Mucosa of rectum (tissue), 2 donors: Measurements from ENCODE around the gene FXYD5.

ENCODE experiments used
- H3K27ac ChIP-seq, 2 donors: one replicate each; pipeline ENCODE4 v1.7.0; 2013; ENCODE audit warnings: inconsistent platforms in 2 of 2, low read depth in 2 of 2, low read length in 2 of 2
- H3K27me3 ChIP-seq, 2 donors: one replicate each; pipeline ENCODE4 v1.7.0; 2013; ENCODE audit warnings: low read length in 2 of 2; ENCODE audit not compliant: control insufficient read depth in 2 of 2, insufficient read depth in 2 of 2
- H3K36me3 ChIP-seq, 2 donors: one replicate each; pipeline ENCODE4 v1.7.0; 2013; ENCODE audit warnings: low read length in 2 of 2; ENCODE audit not compliant: control insufficient read depth in 2 of 2, insufficient read depth in 2 of 2
- H3K4me1 ChIP-seq, 2 donors: one replicate each; pipeline ENCODE4 v1.7.0; 2013; ENCODE audit warnings: low read length in 2 of 2, mild to moderate bottlenecking in 1 of 2; ENCODE audit not compliant: control insufficient read depth in 2 of 2, insufficient read depth in 2 of 2
- H3K4me3 ChIP-seq, 2 donors: one replicate each; pipeline ENCODE4 v1.7.0; 2013; ENCODE audit warnings: low read length in 2 of 2
- H3K9ac ChIP-seq, 2 donors: one replicate each; pipeline ENCODE4 v1.7.0; 2013; ENCODE audit warnings: low read length in 2 of 2, low read depth in 1 of 2, mild to moderate bottlenecking in 1 of 2
- H3K9me3 ChIP-seq, 2 donors: one replicate each; pipeline ENCODE4 v1.7.0; 2013; ENCODE audit warnings: low read length in 2 of 2; ENCODE audit not compliant: control insufficient read depth in 2 of 2
- donor health status: healthy.
- donor health status: Normal muscosa, but diverticular disease.

FXYD5 gene

DNA sequence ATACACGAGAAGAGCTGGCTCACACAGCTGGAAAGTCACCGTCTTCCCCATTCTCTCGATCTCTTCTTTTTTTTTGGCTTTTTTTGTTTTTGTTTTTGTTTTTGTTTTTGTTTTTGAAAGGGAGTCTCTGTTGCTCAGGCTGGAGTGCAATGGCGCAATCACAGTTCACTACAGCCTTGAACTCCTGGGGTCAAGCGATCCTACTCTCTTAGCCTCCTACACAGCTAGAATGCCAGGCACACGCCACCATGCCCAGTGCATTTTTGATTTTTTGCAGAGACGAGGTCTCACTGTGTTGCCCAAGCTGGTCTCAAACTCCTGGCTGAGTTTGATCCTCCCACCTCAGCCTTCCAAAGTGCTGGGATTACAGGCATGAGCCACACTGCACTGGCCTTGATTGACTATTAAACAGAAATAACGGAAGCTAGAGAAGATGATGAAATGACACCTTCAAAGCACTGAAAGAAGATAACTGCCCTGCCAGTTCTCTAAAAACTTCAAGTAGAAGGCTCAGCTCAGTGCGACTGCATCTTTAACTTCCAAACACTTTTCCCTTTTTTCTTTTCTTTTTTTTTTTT lies 34.9 kb upstream of the FXYD5 start:
- H3K36me3 ChIP-seq, result peaks cover 31 to 46% of the 10 kb centered on the region in 2 donors
- H3K27me3 ChIP-seq, result no peaks in the 10 kb centered on the region
- peak overlapping the region; percentile 99 to 100 for H3K27ac ChIP-seq
- H3K4me1 ChIP-seq, result peaks cover 37 to 54% of the 10 kb centered on the region in 2 donors
- H3K4me3 ChIP-seq, result peak overlapping the region; percentile 94 to 97
- no peaks in the 10 kb centered on the region for H3K9me3 ChIP-seq
- H3K9ac ChIP-seq, result peak overlapping the region in 1 of 2 donors; percentile 100

DNA sequence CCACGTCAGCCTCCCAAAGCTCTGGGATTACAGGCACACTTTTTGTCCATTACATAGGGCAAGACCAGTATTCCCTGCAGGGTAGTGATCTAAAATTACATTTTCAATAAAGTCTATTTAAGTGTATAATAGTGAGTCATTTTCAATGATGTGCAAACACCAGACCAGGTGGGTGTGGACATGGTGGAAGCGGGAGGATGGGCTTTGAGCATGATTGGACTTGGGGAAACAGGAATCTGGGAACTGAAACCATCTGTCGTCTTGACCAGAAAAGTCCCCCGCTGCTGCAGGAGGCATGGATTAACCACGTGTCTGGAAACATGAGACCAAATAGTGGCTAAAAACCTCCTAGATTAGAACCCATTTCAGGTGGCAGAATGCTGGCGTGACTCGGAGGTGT lies 34.0 kb upstream of the FXYD5 start:
- peak overlapping the region; percentile 99 to 100 for H3K27ac ChIP-seq
- peak overlapping the region; percentile 41 to 100 for H3K9ac ChIP-seq
- H3K4me1 ChIP-seq, result peaks cover 40 to 54% of the 10 kb centered on the region in 2 donors
- H3K9me3 ChIP-seq, result no peaks in the 10 kb centered on the region
- H3K27me3 ChIP-seq, result no peaks in the 10 kb centered on the region
- peaks cover 31 to 46% of the 10 kb centered on the region in 2 donors for H3K36me3 ChIP-seq
- H3K4me3 ChIP-seq, result peak overlapping the region; percentile 39 to 52

DNA sequence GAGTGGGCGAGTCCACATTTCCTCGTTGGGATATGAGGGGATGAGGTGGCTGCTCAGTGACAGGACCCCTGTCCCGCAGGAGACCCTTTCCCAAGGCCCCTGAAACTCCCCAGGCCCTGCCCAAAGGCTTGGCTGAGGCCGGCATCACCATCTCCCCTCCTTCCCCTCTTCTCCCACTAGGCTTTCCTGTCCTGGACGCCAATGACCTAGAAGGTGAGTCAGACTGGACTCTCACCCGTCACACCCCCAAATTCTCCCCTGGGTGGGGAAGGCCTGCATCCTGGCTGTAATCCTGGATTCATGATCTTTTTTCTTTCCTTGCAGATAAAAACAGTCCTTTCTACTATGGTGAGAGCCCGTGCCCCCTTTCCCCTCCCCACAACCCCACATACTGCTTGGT lies 33.6 kb upstream of the FXYD5 start:
- no peaks in the 10 kb centered on the region for H3K9me3 ChIP-seq
- H3K4me3 ChIP-seq, result peak overlapping the region; percentile 39 to 52
- H3K27me3 ChIP-seq, result no peaks in the 10 kb centered on the region
- peak overlapping the region in 1 of 2 donors; percentile 100 for H3K9ac ChIP-seq
- H3K27ac ChIP-seq, result peak overlapping the region; percentile 99 to 100
- peaks cover 31 to 46% of the 10 kb centered on the region in 2 donors for H3K36me3 ChIP-seq
- H3K4me1 ChIP-seq, result peaks cover 44 to 58% of the 10 kb centered on the region in 2 donors

DNA sequence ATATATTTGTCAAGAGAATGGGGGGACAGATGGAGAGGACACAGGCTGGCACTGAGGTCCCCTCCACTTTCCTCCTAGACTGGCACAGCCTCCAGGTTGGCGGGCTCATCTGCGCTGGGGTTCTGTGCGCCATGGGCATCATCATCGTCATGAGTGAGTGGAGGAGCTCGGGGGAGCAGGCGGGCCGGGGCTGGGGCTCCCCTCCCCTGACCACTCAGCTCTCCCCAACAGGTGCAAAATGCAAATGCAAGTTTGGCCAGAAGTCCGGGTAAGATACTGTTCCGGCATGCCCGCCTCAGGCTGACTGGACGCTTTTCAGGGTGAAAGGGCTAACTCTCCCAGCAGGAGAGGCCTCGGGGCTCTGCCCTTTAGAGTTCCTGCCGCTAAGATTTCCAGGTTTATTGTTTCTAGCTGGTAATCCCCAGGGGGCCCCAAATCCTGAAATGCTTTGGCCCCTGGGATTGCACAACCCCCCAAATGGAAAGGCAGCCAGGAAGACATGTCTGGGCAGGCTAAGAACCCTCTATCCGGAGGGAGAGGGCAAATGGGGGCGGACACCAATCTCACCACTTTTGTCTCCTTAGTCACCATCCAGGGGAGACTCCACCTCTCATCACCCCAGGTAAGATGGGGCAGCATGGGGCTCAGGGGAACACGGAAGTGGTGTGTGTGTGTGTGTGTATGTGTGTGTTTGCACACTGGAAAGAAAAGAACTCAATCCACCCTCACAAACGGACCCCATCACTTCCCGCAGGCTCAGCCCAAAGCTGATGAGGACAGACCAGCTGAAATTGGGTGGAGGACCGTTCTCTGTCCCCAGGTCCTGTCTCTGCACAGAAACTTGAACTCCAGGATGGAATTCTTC lies 31.6 kb upstream of the FXYD5 start:
- Histone ChIP-seq H3K9me3 (no peaks in the 10 kb centered on the region), H3K27me3 (no peaks in the 10 kb centered on the region), H3K4me1 (peaks cover 52 to 76% of the 10 kb centered on the region in 2 donors), H3K4me3 (no peak overlapping the region), H3K27ac (peak overlapping the region; percentile 79 to 100), H3K36me3 (peaks cover 31 to 41% of the 10 kb centered on the region in 2 donors), H3K9ac (peak overlapping the region in 1 of 2 donors; percentile 68)

DNA sequence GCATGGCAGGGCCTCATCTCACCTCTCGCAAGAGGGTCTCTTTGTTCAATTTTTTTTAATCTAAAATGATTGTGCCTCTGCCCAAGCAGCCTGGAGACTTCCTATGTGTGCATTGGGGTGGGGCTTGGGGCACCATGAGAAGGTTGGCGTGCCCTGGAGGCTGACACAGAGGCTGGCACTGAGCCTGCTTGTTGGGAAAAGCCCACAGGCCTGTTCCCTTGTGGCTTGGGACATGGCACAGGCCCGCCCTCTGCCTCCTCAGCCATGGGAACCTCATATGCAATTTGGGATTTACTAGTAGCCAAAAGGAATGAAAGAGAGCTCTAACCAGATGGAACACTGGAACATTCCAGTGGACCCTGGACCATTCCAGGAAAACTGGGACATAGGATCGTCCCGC lies 31.0 kb upstream of the FXYD5 start:
- H3K4me1 ChIP-seq, result peaks cover 58 to 82% of the 10 kb centered on the region in 2 donors
- H3K4me3 ChIP-seq, result no peak overlapping the region
- H3K36me3 ChIP-seq, result peaks cover 31 to 40% of the 10 kb centered on the region in 2 donors
- H3K9me3 ChIP-seq, result no peaks in the 10 kb centered on the region
- H3K27me3 ChIP-seq, result no peaks in the 10 kb centered on the region
- H3K9ac ChIP-seq, result peak overlapping the region; percentile 47 to 68
- peak overlapping the region; percentile 79 to 100 for H3K27ac ChIP-seq

DNA sequence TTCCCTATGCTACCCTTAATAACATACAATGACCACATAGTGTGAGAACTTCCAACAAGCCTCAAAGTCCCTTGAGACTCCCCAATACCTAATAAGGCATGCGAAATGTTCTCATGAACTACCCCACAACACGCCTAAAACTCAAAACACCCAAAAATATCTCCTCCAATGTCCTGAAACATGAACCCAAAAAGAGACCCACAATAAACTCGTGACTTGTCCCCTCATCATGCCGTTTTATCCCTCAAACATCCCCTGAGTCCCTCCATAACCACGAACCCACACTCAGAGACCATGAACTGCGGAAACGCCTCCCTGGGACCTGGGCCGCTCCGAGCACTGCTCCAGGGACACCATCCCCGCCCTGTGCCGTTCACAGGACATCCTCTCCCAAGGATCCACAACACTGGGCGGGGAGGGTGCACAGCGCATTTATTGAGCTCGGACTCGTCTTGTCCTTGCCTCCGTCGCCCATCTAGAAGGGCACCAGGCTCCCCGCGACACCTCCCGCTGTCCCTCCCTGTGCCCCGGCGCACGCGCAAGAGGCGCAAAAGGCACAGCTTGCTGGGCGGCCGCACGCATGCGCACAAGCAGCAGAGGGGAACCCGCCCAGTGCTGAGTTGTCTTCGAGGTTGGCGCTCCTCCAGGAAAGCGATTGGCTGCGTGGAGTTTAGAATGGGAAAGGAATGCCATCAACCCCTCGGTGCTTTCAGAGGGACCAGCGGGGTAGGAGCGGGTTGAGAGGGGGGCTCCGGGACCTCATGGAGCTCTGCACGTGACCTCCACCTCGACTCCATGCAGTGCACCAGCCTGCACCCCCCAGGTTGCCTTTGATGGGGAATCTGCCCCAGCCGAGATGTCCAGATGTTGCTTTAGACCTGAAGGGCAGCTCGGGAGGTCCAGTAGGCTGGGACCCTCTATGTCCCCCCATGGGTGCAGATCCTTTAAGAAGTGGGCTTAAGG lies 30.2 kb upstream of the FXYD5 start:
- Histone ChIP-seq H3K27ac (peak overlapping the region; percentile 79 to 100), H3K27me3 (no peaks in the 10 kb centered on the region), H3K9ac (peak overlapping the region; percentile 68), H3K36me3 (peaks cover 26 to 32% of the 10 kb centered on the region in 2 donors), H3K9me3 (no peaks in the 10 kb centered on the region), H3K4me1 (peaks cover 62 to 82% of the 10 kb centered on the region in 2 donors), H3K4me3 (peak overlapping the region; percentile 56 to 73)

DNA sequence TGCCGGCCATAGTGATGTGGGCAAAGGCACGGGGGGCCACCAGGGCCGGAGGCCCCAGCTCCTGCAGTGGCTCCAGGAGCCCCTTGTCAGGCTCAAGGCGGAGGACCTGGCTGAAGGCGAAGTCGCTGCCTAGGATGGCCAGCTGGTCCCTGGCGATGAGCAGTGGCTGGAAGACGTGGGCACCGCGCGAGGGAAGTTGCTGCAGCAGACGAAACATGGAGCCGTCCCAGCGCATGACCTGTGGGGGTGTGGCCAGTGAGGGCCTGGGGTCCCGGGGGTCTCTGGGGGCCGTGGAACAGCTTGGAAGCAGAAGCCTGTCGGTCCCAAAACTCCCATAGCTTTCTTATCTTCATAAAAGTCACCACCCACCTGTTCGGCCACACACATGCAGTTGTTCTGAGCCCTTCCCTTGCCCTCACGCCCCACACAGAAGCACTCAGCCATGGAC lies 29.2 kb upstream of the FXYD5 start:
- H3K36me3 ChIP-seq, result peaks cover 26 to 32% of the 10 kb centered on the region in 2 donors
- no peaks in the 10 kb centered on the region for H3K27me3 ChIP-seq
- H3K9me3 ChIP-seq, result no peaks in the 10 kb centered on the region
- peaks cover 58 to 86% of the 10 kb centered on the region in 2 donors for H3K4me1 ChIP-seq
- no peak overlapping the region for H3K4me3 ChIP-seq
- H3K27ac ChIP-seq, result peak overlapping the region; percentile 79 to 100
- peak overlapping the region; percentile 47 to 68 for H3K9ac ChIP-seq

DNA sequence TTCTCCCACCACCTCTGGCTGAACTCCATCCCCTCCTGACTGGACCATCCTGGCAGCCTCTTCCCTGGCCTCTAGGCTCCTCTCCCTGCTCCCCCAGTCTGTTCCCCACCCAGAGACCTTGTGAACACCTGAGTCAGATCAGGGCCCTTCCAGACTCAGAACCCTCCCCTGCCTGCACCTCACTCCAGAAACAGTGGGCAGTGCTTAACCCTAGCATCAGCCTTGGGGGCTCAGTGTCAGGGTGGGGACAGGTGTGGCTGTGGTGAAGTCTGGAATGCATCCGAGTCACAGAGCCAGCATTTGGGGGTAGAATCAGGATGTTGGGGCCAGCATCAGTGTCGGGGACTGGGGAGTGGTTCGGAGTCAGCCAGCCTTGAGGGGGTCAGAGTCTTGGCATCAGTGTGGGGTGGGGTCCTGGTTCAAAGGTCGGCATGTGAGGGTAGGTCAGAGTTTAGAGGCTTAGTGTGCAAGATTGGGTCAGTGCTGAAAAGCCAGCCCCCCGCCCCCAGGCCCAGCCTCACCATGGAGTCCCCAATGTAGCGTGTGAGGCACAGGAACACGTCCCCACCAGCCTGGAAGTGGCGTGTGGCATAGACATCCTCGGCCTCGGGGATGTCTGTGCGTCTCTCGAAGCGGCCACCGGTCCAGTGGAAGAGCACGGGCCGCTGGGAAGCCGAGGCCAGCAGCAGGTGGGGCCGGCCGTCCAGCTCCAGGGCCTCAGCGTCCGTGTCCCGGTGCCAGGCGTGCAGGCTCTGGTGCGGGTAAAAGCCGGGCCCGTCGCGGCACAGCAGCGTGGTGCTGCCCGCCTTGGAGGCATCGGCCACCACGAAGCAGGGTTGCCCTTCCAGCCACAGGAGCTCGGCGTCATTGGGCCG lies 28.5 kb upstream of the FXYD5 start:
- Histone ChIP-seq H3K4me3 (peak overlapping the region in 1 of 2 donors; percentile 29), H3K27me3 (no peaks in the 10 kb centered on the region), H3K36me3 (peaks cover 23 to 27% of the 10 kb centered on the region in 2 donors), H3K9ac (peak overlapping the region; percentile 47 to 68), H3K4me1 (peaks cover 57 to 86% of the 10 kb centered on the region in 2 donors), H3K27ac (peak overlapping the region; percentile 79 to 100), H3K9me3 (no peaks in the 10 kb centered on the region)

DNA sequence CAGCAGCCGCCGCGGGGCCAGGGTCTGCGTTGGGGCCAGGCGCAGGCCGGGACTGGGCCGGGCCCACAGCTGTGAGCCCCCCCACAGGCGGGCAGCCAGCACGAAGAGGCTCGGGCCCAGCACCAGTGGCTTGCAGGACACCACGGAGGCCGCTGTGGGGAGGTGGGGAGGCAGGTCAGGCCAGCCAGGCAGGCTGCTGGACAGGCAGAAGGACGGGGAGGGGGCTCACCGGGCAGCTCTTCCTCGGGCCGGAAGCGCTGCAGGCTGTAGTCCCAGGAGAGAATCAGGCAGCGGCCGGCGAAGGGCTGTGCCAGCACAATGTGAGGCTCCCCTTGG lies 27.9 kb upstream of the FXYD5 start:
- peak overlapping the region in 1 of 2 donors; percentile 68 for H3K9ac ChIP-seq
- H3K4me3 ChIP-seq, result no peak overlapping the region
- peak overlapping the region; percentile 79 to 100 for H3K27ac ChIP-seq
- H3K9me3 ChIP-seq, result no peaks in the 10 kb centered on the region
- H3K27me3 ChIP-seq, result no peaks in the 10 kb centered on the region
- H3K36me3 ChIP-seq, result peaks cover 17 to 20% of the 10 kb centered on the region in 2 donors
- H3K4me1 ChIP-seq, result peaks cover 57 to 86% of the 10 kb centered on the region in 2 donors
